ENCODE measurements around the gene TAOK2.
"Not testable (repeated sequence)": the region's sequence is repeated elsewhere in the genome, so short reads cannot be mapped to it uniquely, and the experiment has no call there.

The TAOK2 gene

DNA sequence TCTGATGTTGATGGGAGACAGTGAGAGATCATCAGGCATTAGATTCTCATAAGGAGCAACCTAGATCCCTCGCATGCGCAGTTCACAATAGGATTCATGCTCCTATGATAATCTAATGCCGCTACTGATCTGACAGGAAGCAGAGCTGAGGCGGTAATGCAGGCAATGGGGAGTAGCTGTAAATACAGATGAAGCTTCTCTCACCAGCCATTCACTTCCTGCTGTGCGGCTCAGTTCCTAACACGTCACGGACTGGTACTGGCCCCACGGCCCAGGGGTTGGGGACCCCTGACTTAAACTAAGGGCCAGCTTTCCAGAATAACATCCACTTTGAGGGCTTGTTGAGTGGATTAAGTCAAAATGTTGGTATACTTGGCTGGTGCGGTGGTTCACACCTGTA is 14.4 kb upstream of the TAOK2 start:
- TF ChIP-seq, protein P1, sequence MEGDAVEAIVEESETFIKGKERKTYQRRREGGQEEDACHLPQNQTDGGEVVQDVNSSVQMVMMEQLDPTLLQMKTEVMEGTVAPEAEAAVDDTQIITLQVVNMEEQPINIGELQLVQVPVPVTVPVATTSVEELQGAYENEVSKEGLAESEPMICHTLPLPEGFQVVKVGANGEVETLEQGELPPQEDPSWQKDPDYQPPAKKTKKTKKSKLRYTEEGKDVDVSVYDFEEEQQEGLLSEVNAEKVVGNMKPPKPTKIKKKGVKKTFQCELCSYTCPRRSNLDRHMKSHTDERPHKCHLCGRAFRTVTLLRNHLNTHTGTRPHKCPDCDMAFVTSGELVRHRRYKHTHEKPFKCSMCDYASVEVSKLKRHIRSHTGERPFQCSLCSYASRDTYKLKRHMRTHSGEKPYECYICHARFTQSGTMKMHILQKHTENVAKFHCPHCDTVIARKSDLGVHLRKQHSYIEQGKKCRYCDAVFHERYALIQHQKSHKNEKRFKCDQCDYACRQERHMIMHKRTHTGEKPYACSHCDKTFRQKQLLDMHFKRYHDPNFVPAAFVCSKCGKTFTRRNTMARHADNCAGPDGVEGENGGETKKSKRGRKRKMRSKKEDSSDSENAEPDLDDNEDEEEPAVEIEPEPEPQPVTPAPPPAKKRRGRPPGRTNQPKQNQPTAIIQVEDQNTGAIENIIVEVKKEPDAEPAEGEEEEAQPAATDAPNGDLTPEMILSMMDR (IDR thresholded peaks at IDR 0.05; ENCODE audit: low read depth, low read length): no peak
- DNase-seq (ENCODE audit: low read depth in 2 of 2): no peak
- no peak overlapping the region for H3K4me3 ChIP-seq (replicated peaks in 1 of 2; ENCODE audit: low read depth in 2 of 2, low read length in 2 of 2)

DNA sequence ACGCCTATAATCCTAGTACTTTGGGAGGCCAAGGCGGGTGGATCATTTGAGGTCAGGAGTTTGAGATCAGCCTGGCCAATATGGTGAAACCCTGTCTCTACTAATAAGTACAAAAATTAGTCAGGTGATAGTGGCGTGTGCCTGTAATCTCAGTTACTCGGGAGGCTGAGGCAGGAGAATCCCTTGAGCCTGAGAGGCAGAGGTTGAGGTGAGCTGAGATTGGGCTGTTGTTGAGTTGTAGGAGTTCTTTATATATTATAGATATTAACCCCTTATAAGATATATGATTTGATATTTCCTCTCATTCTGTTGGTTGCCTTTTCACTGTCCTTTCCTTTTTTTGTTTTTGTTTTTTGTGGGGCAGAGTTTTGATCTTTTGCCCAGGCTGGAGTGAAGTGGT is 13.8 kb upstream of the TAOK2 start:
- DNase-seq (ENCODE audit: low read depth in 2 of 2); H3K4me3 ChIP-seq (replicated peaks in 1 of 2; ENCODE audit: low read depth in 2 of 2, low read length in 2 of 2): not testable (repeated sequence)

DNA sequence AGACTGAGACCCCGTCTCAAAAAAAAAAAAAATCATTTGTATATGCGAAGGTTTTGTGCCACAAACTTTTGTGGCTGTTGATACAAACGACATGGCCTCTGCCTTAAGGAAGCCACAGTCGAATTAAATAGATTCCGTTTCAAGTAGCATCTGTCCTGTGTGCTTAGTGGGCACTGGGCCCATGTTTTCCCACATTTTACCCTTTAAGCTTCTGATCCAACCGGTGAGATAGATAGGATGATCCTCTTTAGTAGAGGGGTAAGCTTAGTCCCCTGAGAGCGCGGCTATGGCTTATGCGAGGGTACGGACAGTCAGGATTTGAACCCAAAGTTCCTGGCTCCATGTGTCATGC is 12.6 kb upstream of the TAOK2 start:
- TF ChIP-seq, protein P1 (IDR thresholded peaks at IDR 0.05; ENCODE audit: low read depth, low read length): no peak
- DNase-seq (ENCODE audit: low read depth in 2 of 2): no peak
- peak overlapping the region; percentile 63 to 73 for H3K4me3 ChIP-seq (replicated peaks in 1 of 2; ENCODE audit: low read depth in 2 of 2, low read length in 2 of 2)

DNA sequence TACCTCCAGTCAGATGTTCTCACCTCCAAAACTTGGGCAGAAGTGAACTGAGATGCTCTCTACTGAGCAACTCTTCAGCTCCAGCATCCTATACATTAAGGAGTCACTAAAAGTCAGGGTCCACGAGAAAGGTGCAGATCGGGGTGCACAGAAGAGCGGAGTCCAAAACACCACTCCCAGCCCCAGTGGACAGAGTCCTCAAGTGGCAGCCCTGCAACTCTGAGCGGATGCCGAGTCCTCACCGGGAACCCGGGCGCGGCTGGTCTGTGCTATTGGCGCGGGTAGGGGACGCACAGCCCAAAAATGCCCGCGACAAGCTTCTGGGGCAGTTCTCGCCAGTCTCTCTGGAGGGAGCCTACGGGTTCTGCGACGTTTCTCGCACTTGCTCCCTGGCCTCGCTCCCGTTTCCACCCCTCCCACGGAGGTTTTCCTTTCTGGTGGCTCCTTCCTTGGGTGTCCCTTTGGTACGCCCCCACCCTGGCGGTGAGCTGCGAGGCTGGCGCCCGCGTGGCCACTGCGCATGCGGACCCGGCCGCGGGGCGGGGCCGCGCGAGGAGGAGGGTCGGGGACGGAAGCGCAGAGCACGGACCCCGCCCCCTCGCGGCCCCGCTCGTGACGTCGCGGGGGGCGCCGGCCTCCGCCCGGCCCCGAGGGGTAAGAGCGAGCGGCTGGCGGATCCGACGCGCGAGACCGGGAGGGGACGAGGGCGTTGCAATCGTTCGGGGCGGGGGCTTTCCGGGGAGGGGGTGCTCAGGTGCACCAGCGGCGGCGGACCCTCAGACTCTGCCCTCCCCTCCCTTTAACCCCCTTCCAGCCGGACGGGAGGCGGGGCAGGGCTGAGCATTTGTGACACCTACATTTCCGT is 12.0 kb upstream of the TAOK2 start, which contains the start of gene TMEM219:
TMEM219 (plus strand) TSS at position 601 of the 865 bp plus-strand sequence. CDS start 1,065 bp downstream, outside the sequence.
- TF ChIP-seq, protein P1 (IDR thresholded peaks at IDR 0.05; ENCODE audit: low read depth, low read length): peak; percentile 30
- H3K4me3 ChIP-seq (replicated peaks in 1 of 2; ENCODE audit: low read depth in 2 of 2, low read length in 2 of 2): peak within 1 kb of the TSS; percentile 73 to 82
- peak; percentile 84 to 91 for DNase-seq (ENCODE audit: low read depth in 2 of 2)

DNA sequence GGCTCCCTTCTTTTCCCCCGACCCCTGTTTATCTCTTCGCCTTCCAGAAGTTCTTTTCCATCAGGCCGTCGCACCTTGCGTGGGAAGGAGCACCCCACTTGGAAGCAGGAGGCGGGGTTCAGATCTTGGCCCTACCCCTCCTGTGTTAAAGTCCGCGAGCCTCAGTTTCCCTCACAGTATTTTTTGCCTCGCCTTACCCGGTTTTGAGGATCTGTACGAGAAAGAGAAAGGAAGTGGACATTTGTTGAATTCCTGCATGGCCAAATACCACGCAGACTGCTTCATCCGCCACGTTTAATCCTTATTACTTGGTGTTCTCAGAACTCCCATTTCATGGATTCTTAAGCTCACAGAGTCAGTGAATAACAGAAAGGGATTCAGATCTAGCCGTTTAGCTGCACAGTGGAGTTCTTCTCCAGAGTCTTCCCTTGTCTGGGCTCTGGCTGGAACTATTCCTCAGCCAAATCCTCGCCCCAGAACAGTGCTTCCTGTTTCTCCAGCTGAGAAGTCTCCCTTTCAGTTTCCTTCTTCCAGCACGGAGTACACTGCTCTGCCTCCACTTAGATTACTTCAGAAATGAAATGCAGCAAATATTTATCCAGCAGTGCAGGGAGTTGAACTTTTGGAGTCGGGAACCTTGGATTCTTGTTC is 11.2 kb upstream of the TAOK2 start:
- DNase-seq (ENCODE audit: low read depth in 2 of 2): peak; percentile 40 to 64
- peak overlapping the region; percentile 73 to 82 for H3K4me3 ChIP-seq (replicated peaks in 1 of 2; ENCODE audit: low read depth in 2 of 2, low read length in 2 of 2)
- TF ChIP-seq, protein P1 (IDR thresholded peaks at IDR 0.05; ENCODE audit: low read depth, low read length): no peak

DNA sequence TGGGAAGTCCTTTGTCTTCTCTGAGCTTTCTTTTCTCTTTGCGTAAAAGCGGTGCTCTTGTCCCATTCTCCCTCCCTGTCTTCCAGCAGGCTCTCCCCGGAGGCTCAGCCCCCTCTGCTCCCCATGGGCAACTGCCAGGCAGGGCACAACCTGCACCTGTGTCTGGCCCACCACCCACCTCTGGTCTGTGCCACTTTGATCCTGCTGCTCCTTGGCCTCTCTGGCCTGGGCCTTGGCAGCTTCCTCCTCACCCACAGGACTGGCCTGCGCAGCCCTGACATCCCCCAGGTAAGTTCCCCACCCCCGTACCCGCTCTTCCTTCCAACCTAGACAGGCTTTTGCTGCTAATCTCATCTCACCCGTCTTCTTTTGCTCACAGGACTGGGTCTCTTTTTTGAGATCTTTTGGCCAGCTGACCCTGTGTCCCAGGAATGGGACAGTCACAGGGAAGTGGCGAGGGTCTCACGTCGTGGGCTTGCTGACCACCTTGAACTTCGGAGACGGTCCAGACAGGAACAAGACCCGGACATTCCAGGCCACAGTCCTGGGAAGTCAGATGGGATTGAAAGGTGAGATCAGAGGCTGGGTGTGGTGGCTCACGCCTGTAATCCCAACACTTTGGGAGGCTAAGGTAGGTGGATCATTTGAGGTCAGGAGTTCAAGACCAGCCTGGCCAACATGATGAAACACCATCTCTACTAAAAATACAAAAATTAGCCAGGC is 10.5 kb upstream of the TAOK2 start:
- no peak for DNase-seq (ENCODE audit: low read depth in 2 of 2)
- peak overlapping the region; percentile 73 to 82 for H3K4me3 ChIP-seq (replicated peaks in 1 of 2; ENCODE audit: low read depth in 2 of 2, low read length in 2 of 2)
- TF ChIP-seq, protein P1 (IDR thresholded peaks at IDR 0.05; ENCODE audit: low read depth, low read length): no peak

DNA sequence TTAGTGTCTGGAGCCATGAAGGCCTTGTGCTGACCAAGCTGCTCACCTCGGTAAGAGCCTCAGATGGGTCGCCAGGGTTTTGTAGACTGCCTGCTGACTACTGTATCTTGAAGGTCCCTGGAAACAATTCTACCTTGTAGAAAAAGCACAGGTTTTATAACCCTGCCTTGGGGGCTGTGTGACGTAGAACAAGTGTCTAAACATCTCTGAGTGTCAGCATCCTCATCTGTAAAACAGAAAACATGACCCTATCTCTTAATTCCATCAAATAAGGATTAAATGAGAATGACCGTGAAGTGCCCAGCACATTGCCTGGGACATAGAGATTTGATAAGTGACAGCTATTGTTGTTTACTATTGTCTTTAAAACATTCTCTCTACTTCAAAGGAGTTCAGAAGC is 5.5 kb upstream of the TAOK2 start:
- TF ChIP-seq, protein P1 (IDR thresholded peaks at IDR 0.05; ENCODE audit: low read depth, low read length): no peak
- DNase-seq (ENCODE audit: low read depth in 2 of 2): no peak
- H3K4me3 ChIP-seq (replicated peaks in 1 of 2; ENCODE audit: low read depth in 2 of 2, low read length in 2 of 2): no peak overlapping the region

Data from cardiac fibroblast (primary cell).